Heart left ventricle (tissue), 13 donors: ENCODE results near the gene CNOT9.

Experiments
- POLR2A ChIP-seq, 2 donors: fragments of 450-650 bp; IDR thresholded peaks; one replicate each; pipeline ENCODE4 v1.6.1; 2017; ENCODE audit warnings: antibody characterized with exemption in 2 of 2, mild to moderate bottlenecking in 2 of 2, moderate library complexity in 2 of 2
- TF ChIP-seq, protein P1 (sequence below), 12 donors: fragments of 200-600 bp; sonication (generic) in 4 of 12; IDR thresholded peaks; one replicate each; pipeline versions ENCODE4 v1.5.0 to v1.8.0; 2018 to 2022; ENCODE audit warnings: antibody characterized with exemption in 12 of 12, mild to moderate bottlenecking in 5 of 12
- donor health status: ischemic (EF 13 %, LVEDD 7.1; RV severe dilation, severe dysfunction).
- donor health status: DM: no; HTN: yes; CAD: no.
- donor health status: DM: no; HTN: no; CAD: no.
- donor health status: ischemic (EF 25% LVEDD 6.9; RV normal size, moderate dysfunction).
- donor health status: ischemic (EF 25% LVEDD 5.7; RV mildly dilated, moderate dysfunction).
- donor health status: ischemic (EF 35%, LVEDD 5.7; RV mildly dilated, moderate dysfunction).
- donor health status: nonischemic (EF 11% LVEDD 7.7; RV severe dilation, severe dysfunction).
- donor health status: DM: yes; HTN: yes; CAD: no.
- donor health status: PGD.
- donor health status: ischemic (EF 29% LVEDD 5.4; RV normal size, mild dysfunction).
- donor health status: nonischemic (EF 23%, LVEDD 6.1; RV moderate dilation, normal function).

DNA sequence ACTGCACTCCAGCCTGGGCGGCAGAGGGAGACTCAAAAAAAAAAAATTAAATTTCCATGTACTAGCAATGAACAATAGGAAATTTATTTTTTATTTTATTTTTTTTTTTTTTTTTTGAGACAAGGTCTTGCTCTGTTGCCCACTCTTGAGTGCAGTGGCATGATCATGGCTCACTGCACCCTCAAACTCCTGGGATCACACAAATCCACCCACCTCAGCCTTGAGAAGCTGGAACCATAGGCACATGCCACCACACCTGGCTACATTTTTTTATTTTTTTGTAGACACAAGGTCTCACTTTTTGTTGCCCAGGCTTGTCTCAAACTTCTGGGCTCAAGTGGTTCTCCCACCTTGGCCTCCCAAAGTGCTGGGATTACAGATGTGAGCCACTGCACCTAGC lies 16.9 kb downstream of the CNOT9 start:
- TF ChIP-seq, protein P1, sequence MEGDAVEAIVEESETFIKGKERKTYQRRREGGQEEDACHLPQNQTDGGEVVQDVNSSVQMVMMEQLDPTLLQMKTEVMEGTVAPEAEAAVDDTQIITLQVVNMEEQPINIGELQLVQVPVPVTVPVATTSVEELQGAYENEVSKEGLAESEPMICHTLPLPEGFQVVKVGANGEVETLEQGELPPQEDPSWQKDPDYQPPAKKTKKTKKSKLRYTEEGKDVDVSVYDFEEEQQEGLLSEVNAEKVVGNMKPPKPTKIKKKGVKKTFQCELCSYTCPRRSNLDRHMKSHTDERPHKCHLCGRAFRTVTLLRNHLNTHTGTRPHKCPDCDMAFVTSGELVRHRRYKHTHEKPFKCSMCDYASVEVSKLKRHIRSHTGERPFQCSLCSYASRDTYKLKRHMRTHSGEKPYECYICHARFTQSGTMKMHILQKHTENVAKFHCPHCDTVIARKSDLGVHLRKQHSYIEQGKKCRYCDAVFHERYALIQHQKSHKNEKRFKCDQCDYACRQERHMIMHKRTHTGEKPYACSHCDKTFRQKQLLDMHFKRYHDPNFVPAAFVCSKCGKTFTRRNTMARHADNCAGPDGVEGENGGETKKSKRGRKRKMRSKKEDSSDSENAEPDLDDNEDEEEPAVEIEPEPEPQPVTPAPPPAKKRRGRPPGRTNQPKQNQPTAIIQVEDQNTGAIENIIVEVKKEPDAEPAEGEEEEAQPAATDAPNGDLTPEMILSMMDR (IDR thresholded peaks at IDR 0.05) = no peak
- no peak for TF ChIP-seq POLR2A (IDR thresholded peaks at IDR 0.05)
